ENCODE data around the gene RALGPS2. TPM values are rescaled to one million over a fixed set of nuclear protein-coding genes. Genes with fewer than 3 reads are reported as not detected.

RALGPS2 gene
- total RNA-seq, 2 experiments from 2014 or later, result 2.8 to 4.0 TPM

GRCh38 chr1:178918955-178919354 lies 193.9 kb downstream of the RALGPS2 start:
- no peak for DNase-seq
- H3K27me3 Mint-ChIP-seq (ENCODE audit: low read depth), result no peaks in the 10 kb centered on the region
- peaks cover 18% of the 10 kb centered on the region for H3K36me3 Mint-ChIP-seq (ENCODE audit: low read depth)
- H3K4me1 Mint-ChIP-seq (ENCODE audit: low read depth), result no peaks in the 10 kb centered on the region
- intact Hi-C loops (cut with micrococcal nuclease), result no loop called here
- no peak overlapping the region for H3K4me3 Mint-ChIP-seq
- CTCF ChIA-PET, result no interaction called here
- H3K27ac Mint-ChIP-seq, result no peak overlapping the region
- H3K9me3 Mint-ChIP-seq, result peaks cover 5% of the 10 kb centered on the region

DNA sequence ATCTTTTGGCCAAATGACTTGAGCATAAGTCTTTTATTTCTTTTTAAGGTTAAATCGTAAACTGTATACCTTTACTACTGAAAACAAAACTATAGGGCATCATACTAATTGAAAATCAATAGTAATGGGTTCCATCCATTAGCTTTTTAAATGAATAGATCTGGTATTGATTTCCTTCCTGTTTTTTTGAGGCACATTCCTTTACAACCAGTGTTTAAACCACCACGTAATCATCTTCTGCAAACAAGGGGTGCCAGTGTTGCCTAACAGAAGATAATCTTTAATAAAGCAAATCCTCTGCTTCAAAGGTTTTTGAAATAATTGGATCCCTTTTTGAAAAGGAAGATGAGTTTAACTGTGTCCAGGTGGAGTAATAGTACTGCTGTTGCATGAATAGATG lies 194.5 kb downstream of the RALGPS2 start:
- no peaks in the 10 kb centered on the region for H3K4me1 Mint-ChIP-seq (ENCODE audit: low read depth)
- no peak for DNase-seq
- CTCF ChIA-PET, result interaction anchor here (0.6 kb wide), 1 partner anchor 139 kb away, joined by 3 read pairs; no protein-coding TSS in a partner anchor

GRCh38 chr1:178921499-178921898 lies 196.5 kb downstream of the RALGPS2 start:
- intact Hi-C loops (cut with micrococcal nuclease), result no loop called here
- Mint-ChIP-seq H3K27me3 (ENCODE audit: low read depth) (no peaks in the 10 kb centered on the region), H3K4me1 (ENCODE audit: low read depth) (no peaks in the 10 kb centered on the region), H3K4me3 (no peak overlapping the region), H3K27ac (no peak overlapping the region), H3K36me3 (ENCODE audit: low read depth) (peaks cover 6% of the 10 kb centered on the region), H3K9me3 (peaks cover 18% of the 10 kb centered on the region)
- CTCF ChIA-PET, result interaction anchor here (0.7 kb wide), 1 partner anchor 487 kb away, joined by 3 read pairs; no protein-coding TSS in a partner anchor
- no peak for DNase-seq

More for the DNA sequence above, 194.5 kb downstream of the RALGPS2 start:
- peaks cover 11% of the 10 kb centered on the region for H3K9me3 Mint-ChIP-seq
- no peak overlapping the region for H3K27ac Mint-ChIP-seq
- H3K36me3 Mint-ChIP-seq (ENCODE audit: low read depth), result peaks cover 13% of the 10 kb centered on the region
- H3K27me3 Mint-ChIP-seq (ENCODE audit: low read depth), result no peaks in the 10 kb centered on the region
- intact Hi-C loops (cut with micrococcal nuclease), result no loop called here
- no peak overlapping the region for H3K4me3 Mint-ChIP-seq

- no peaks in the 10 kb centered on the region for H3K36me3 Mint-ChIP-seq (ENCODE audit: low read depth)
- H3K27ac Mint-ChIP-seq, result no peak overlapping the region
- H3K4me3 Mint-ChIP-seq, result no peak overlapping the region
- DNase-seq, result no peak
- CTCF ChIA-PET, result no interaction called here
- H3K4me1 Mint-ChIP-seq (ENCODE audit: low read depth), result no peaks in the 10 kb centered on the region
- H3K27me3 Mint-ChIP-seq (ENCODE audit: low read depth), result no peaks in the 10 kb centered on the region
- H3K9me3 Mint-ChIP-seq, result peaks cover 18% of the 10 kb centered on the region
- intact Hi-C loops (cut with micrococcal nuclease), result no loop called here
These were observed 198.5 kb downstream of the RALGPS2 start for GRCh38 chr1:178923512-178923911.

- Mint-ChIP-seq H3K4me1 (ENCODE audit: low read depth) (no peaks in the 10 kb centered on the region), H3K27ac (no peak overlapping the region), H3K9me3 (peaks cover 18% of the 10 kb centered on the region), H3K36me3 (ENCODE audit: low read depth) (no peaks in the 10 kb centered on the region), H3K27me3 (ENCODE audit: low read depth) (peaks cover 3% of the 10 kb centered on the region), H3K4me3 (no peak overlapping the region)
- intact Hi-C loops (cut with micrococcal nuclease), result no loop called here
- no peak for DNase-seq
- CTCF ChIA-PET, result no interaction called here
These were observed 201.0 kb downstream of the RALGPS2 start for GRCh38 chr1:178926046-178926445.

DNA sequence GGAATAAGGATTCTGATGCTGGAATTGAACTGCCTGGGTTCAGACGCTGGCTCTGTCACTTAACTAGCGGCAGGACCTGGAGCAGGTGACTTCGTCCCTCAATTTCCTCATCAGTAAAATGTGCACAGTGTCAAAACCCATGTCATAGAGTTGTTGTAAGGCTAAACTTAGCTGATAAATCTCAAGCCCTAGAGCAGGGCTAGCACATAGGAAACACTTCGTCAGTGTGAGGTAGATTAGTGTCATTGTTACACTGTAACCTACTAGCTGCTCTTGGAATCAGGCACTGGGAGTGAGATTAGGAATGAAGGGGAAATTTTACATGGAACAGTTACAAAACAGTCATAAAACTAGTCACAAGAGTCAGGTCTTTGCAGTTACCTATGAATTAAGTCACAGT lies 202.0 kb downstream of the RALGPS2 start:
- Mint-ChIP-seq H3K36me3 (ENCODE audit: low read depth) (no peaks in the 10 kb centered on the region), H3K4me1 (ENCODE audit: low read depth) (no peaks in the 10 kb centered on the region), H3K4me3 (no peak overlapping the region), H3K27me3 (ENCODE audit: low read depth) (peaks cover 3% of the 10 kb centered on the region), H3K9me3 (peaks cover 18% of the 10 kb centered on the region), H3K27ac (no peak overlapping the region)
- intact Hi-C loops (cut with micrococcal nuclease), result no loop called here
- CTCF ChIA-PET, result interaction anchor here (0.7 kb wide), 1 partner anchor 11 kb away, joined by 3 read pairs; no protein-coding TSS in a partner anchor
- no peak for DNase-seq

DNA sequence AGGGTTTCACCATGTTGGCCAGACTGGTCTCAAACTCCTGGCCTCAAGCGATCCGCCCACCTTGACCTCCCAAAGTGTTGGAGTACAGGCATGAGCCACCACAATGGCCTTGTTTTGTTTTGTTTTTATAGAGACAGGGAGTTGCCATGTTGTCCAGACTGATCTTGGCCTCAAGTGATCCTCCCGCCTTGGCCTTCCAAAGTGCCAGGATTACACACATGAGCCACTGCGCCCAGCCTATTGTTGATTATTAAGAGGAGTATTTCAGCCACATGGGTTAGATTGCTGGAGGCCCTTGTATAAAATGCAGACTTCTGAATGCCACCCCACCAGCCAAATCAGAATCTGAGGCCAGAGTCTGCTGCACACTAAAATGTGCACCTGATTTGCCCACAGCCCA lies 203.0 kb downstream of the RALGPS2 start:
- intact Hi-C loops (cut with micrococcal nuclease), result no loop called here
- peaks cover 3% of the 10 kb centered on the region for H3K27me3 Mint-ChIP-seq (ENCODE audit: low read depth)
- no peaks in the 10 kb centered on the region for H3K4me1 Mint-ChIP-seq (ENCODE audit: low read depth)
- H3K9me3 Mint-ChIP-seq, result peaks cover 18% of the 10 kb centered on the region
- DNase-seq, result no peak
- no peak overlapping the region for H3K27ac Mint-ChIP-seq
- CTCF ChIA-PET, result no interaction called here
- no peaks in the 10 kb centered on the region for H3K36me3 Mint-ChIP-seq (ENCODE audit: low read depth)
- no peak overlapping the region for H3K4me3 Mint-ChIP-seq

DNA sequence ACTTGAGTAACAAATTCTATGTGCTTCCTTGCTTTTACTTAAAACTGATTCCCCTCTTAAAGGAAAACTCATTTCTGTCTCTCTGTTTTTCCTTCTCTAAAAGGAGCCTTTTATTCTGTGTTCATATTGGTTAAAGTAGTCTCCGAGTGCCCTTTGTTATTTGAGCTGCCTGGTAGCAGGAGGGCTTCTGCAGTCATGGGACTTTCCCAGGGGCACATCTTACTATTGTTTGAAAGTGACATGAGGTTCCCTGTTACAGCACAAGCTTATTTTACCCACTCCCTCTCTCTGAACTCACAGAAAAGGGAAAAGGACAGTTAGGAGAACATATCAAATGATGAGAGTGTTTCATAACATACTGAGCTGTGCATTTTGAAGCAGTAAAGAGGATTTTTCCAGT lies 203.9 kb downstream of the RALGPS2 start:
- Mint-ChIP-seq H3K27me3 (ENCODE audit: low read depth) (peaks cover 3% of the 10 kb centered on the region), H3K4me3 (no peak overlapping the region), H3K27ac (no peak overlapping the region), H3K9me3 (peaks cover 13% of the 10 kb centered on the region), H3K36me3 (ENCODE audit: low read depth) (no peaks in the 10 kb centered on the region), H3K4me1 (ENCODE audit: low read depth) (no peaks in the 10 kb centered on the region)
- CTCF ChIA-PET, result no interaction called here
- DNase-seq, result no peak
- intact Hi-C loops (cut with micrococcal nuclease), result no loop called here

DNA sequence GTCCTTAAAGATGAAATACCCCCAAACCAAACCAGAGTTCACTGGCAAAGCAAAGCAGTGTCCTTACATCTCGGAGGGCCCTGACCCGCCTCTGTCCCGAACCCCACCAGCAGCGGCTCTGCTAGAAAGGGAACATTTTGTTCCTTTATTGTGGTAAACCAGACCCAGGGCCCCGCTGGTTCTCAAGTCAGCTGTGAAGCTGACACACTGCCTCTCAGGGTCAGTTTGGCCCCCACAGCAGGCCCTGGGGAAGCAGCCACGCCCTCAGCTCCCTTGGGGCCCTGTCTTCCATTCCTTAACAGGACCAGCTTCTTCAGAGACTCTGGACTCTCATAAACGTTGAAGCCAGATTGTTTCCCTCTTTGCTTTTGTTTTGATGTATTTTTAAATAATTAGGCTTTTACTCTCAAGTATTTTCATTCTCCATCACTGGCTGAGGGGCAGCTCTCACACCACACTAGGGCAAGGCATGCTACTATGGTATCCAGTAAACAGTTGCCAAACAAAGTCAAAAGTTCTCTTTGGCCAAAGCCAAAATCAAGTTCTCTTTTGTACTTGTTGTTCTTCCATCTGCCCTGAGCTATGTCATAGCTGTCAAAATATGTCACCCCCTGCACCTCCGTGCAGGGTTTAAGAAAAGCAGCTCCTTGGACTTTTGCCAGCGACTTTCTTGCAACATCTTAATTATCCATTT lies 207.0 kb downstream of the RALGPS2 start:
- Mint-ChIP-seq H3K4me1 (ENCODE audit: low read depth) (no peaks in the 10 kb centered on the region), H3K4me3 (no peak overlapping the region), H3K27me3 (ENCODE audit: low read depth) (peaks cover 3% of the 10 kb centered on the region), H3K9me3 (no peaks in the 10 kb centered on the region), H3K27ac (no peak overlapping the region), H3K36me3 (ENCODE audit: low read depth) (no peaks in the 10 kb centered on the region)
- DNase-seq, result no peak
- CTCF ChIA-PET, result no interaction called here
- intact Hi-C loops (cut with micrococcal nuclease), result no loop called here

DNA sequence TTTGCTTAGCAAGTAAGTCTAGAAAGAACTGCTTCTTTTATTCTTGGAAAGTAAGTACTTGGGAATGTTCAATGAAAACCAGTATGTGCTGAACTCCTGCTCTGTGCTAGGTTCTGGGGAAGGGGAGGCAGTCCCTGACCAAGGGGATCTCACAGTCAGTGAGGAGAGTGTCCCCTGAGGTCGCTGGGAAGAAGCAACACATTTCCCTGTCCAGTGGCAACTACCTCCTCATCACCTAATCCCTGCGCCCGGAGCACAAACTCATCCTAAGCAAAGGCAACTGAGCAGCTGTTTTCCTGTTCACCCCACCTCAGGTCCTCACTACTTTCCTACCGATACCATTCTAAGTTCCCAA lies 207.5 kb downstream of the RALGPS2 start:
- CTCF ChIA-PET, result no interaction called here
- no peak overlapping the region for H3K4me3 Mint-ChIP-seq
- H3K27me3 Mint-ChIP-seq (ENCODE audit: low read depth), result peaks cover 3% of the 10 kb centered on the region
- H3K4me1 Mint-ChIP-seq (ENCODE audit: low read depth), result no peaks in the 10 kb centered on the region
- no peak overlapping the region for H3K27ac Mint-ChIP-seq
- DNase-seq, result no peak
- intact Hi-C loops (cut with micrococcal nuclease), result no loop called here
- no peaks in the 10 kb centered on the region for H3K9me3 Mint-ChIP-seq
- no peaks in the 10 kb centered on the region for H3K36me3 Mint-ChIP-seq (ENCODE audit: low read depth)

- H3K4me3 Mint-ChIP-seq, result no peak overlapping the region
- H3K36me3 Mint-ChIP-seq (ENCODE audit: low read depth), result no peaks in the 10 kb centered on the region
- CTCF ChIA-PET, result no interaction called here
- H3K27me3 Mint-ChIP-seq (ENCODE audit: low read depth), result peaks cover 3% of the 10 kb centered on the region
- H3K27ac Mint-ChIP-seq, result no peak overlapping the region
- no peaks in the 10 kb centered on the region for H3K4me1 Mint-ChIP-seq (ENCODE audit: low read depth)
- intact Hi-C loops (cut with micrococcal nuclease), result no loop called here
- no peaks in the 10 kb centered on the region for H3K9me3 Mint-ChIP-seq
- DNase-seq, result no peak
These were observed 208.1 kb downstream of the RALGPS2 start for GRCh38 chr1:178933105-178933561.

- Mint-ChIP-seq H3K4me3 (no peak overlapping the region), H3K36me3 (ENCODE audit: low read depth) (no peaks in the 10 kb centered on the region), H3K9me3 (no peaks in the 10 kb centered on the region), H3K27me3 (ENCODE audit: low read depth) (peaks cover 3% of the 10 kb centered on the region), H3K4me1 (ENCODE audit: low read depth) (no peaks in the 10 kb centered on the region), H3K27ac (no peak overlapping the region)
- CTCF ChIA-PET, result no interaction called here
- intact Hi-C loops (cut with micrococcal nuclease), result no loop called here
- DNase-seq, result no peak
These were observed 208.9 kb downstream of the RALGPS2 start for GRCh38 chr1:178933709-178934490.

DNA sequence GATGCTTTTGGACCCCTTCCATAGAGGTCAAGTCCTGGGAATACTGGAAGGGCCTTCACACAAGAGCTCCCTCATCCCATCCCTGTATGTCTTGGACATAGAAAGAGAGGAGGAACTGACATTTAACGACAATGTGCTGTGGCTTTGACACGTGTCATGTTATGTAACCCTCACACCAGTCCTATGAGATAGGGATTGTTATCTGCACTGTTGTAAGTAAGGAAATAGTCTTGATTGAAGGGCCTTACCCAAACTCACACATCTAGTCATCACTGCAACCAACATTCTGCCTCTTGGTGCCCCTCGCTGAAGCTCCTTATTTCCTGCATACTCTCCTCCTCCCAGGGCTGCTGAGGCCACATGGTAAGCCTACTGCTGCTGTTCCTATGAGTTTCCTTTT lies 209.5 kb downstream of the RALGPS2 start:
- Mint-ChIP-seq H3K4me3 (no peak overlapping the region), H3K27me3 (ENCODE audit: low read depth) (peaks cover 3% of the 10 kb centered on the region), H3K4me1 (ENCODE audit: low read depth) (no peaks in the 10 kb centered on the region), H3K36me3 (ENCODE audit: low read depth) (no peaks in the 10 kb centered on the region), H3K27ac (no peak overlapping the region), H3K9me3 (no peaks in the 10 kb centered on the region)
- DNase-seq, result no peak
- CTCF ChIA-PET, result no interaction called here
- intact Hi-C loops (cut with micrococcal nuclease), result no loop called here

Measured in activated naive CD4-positive, alpha-beta T cell treated with anti-CD3 and anti-CD28 coated beads for 36 hours (primary cell).